GM12875 (cell line): ENCODE results near the gene SMARCB1.

Experiments used
- H3K4me3 ChIP-seq: one replicate; pipeline ENCODE4 v1.5.1; 2011; ENCODE audit warnings: low read depth, low read length, control low read depth
- CTCF ChIP-seq: IDR thresholded peaks from 2 replicates; pipeline ENCODE4 v1.5.1; 2011; ENCODE audit warnings: low read depth, mild to moderate bottlenecking, control low read depth, inconsistent platforms, low read length, moderate library complexity, borderline replicate concordance; ENCODE audit not compliant: insufficient read depth

The SMARCB1 gene

GRCh38 chr22:23875801-23876200, 89.0 kb downstream of the SMARCB1 start:
- TF ChIP-seq CTCF: no peak
- no peak overlapping the region for H3K4me3 ChIP-seq

- no peak overlapping the region for H3K4me3 ChIP-seq
- no peak for TF ChIP-seq CTCF
These were observed 90.8 kb downstream of the SMARCB1 start for GRCh38 chr22:23877566-23877965.

GRCh38 chr22:23878219-23878618, 91.5 kb downstream of the SMARCB1 start:
- TF ChIP-seq CTCF: no peak
- no peak overlapping the region for H3K4me3 ChIP-seq

- H3K4me3 ChIP-seq: no peak overlapping the region
- TF ChIP-seq CTCF: no peak
These were observed 95.6 kb downstream of the SMARCB1 start for GRCh38 chr22:23882370-23882769.

- TF ChIP-seq CTCF: no peak
These were observed 96.9 kb downstream of the SMARCB1 start for GRCh38 chr22:23883658-23884057.

GRCh38 chr22:23884140-23884539, 97.4 kb downstream of the SMARCB1 start:
- TF ChIP-seq CTCF: no peak
- H3K4me3 ChIP-seq: no peak overlapping the region

More at GRCh38 chr22:23883658-23884057, 96.9 kb downstream of the SMARCB1 start:
- H3K4me3 ChIP-seq: no peak overlapping the region
